Omental fat pad (tissue), 4 donors: ENCODE results near the gene RAB22A. TPM values are rescaled to one million over a fixed set of nuclear protein-coding genes. Genes with fewer than 3 reads are reported as not detected.
A peak's percentile ranks its signal among the peaks of the same experiment; 100 is the strongest.

ENCODE experiments used
- ATAC-seq: fragments of 150-250 bp; one replicate; pipeline ENCODE4 v1.9.1; 2016; ENCODE audit warnings: mild to moderate bottlenecking, moderate library complexity; ENCODE audit not compliant: low FRiP score
- DNase-seq: peaks from one replicate; pipeline ENCODE4 v3.0.0-alpha.2; 2019; ENCODE audit warnings: low spot score
- CTCF ChIP-seq, 3 donors: fragments of 450-650 bp; IDR thresholded peaks; one replicate each; pipeline ENCODE4 v1.5.1; 2016 to 2017; ENCODE audit warnings: antibody characterized with exemption in 3 of 3, mild to moderate bottlenecking in 3 of 3, moderate library complexity in 2 of 3
- total RNA-seq, 4 donors: library from RNA; depleted of rRNA; stranded (reverse); fragments of >200 nt; gene quantifications; one replicate each; pipeline ENCODE4 v1.1.0, GENCODE V29; 2016

RAB22A gene
- total RNA-seq, 4 donors from 2014 or later: 16.7 to 28.1 (median 19.6) TPM

- DNase-seq: peak; percentile 27
- TF ChIP-seq CTCF (IDR thresholded peaks at IDR 0.05): no peak
- ATAC-seq: peak; percentile 76
Measured at GRCh38 chr20:58308680-58309527, 611 bp upstream of the RAB22A start.

GRCh38 chr20:58310291-58310782, 822 bp downstream of the RAB22A start:
- TF ChIP-seq CTCF (IDR thresholded peaks at IDR 0.05): no peak
- DNase-seq (no peak), ATAC-seq (no peak)

GRCh38 chr20:58312836-58313235, 3.3 kb downstream of the RAB22A start:
- TF ChIP-seq CTCF (IDR thresholded peaks at IDR 0.05): no peak
- no peak for DNase-seq
- ATAC-seq: no peak

- DNase-seq: no peak
- TF ChIP-seq CTCF (IDR thresholded peaks at IDR 0.05): no peak
- ATAC-seq: no peak
Measured at GRCh38 chr20:58313396-58313795, 3.9 kb downstream of the RAB22A start.

GRCh38 chr20:58321205-58321604, 11.7 kb downstream of the RAB22A start:
- DNase-seq (no peak), ATAC-seq (no peak)
- no peak for TF ChIP-seq CTCF (IDR thresholded peaks at IDR 0.05)

- no peak for TF ChIP-seq CTCF (IDR thresholded peaks at IDR 0.05)
- ATAC-seq (no peak), DNase-seq (no peak)
Measured at GRCh38 chr20:58322083-58322482, 12.6 kb downstream of the RAB22A start.

- DNase-seq (no peak), ATAC-seq (no peak)
- no peak for TF ChIP-seq CTCF (IDR thresholded peaks at IDR 0.05)
Measured at GRCh38 chr20:58325912-58326311, 16.4 kb downstream of the RAB22A start.
